ENCODE measurements around the gene TRPM3. TPM values are rescaled to one million over a fixed set of nuclear protein-coding genes. Genes with fewer than 3 reads are reported as not detected.

Gene TRPM3
- total and polyA plus RNA-seq, 2 of the 8 experiments (the other 6 are each of a cell fraction or from before 2014, with no cell fraction given) = 2.4 to 10.9 TPM

GRCh38 chr9:70539001-70539400 lies 582.4 kb downstream of the TRPM3 start (continued):
- no peak for TF ChIP-seq ATF2 (IDR thresholded peaks at IDR 0.05; ENCODE audit: low read length)

Data from H1 (cell line).